ENCODE data around the gene SALL4.
"Not testable (repeated sequence)": the region's sequence is repeated elsewhere in the genome, so short reads cannot be mapped to it uniquely, and the experiment has no call there.

SALL4 gene

DNA sequence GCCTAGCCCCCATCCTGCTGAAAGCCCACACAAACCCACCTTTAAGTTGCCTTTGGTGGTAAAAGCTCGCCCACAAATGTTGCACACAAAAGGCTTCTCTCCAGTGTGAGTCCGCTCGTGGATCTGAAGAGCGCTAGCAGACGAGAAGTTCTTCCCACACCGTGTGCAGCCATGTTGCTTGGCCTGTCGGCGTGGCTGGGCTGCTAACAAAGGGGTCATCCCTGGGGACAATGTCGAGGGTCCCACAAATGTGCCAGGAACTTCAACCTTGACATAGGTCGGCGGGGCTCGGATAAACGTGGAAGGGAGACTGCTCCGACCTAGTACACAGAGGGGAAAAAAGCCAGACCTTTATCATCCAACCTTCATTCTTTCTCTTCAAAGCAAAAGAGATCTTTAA lies 13.5 kb downstream of the SALL4 start:
- no CpG with 5 or more reads among the region's 14 CpGs for WGBS (ENCODE audit: extremely low coverage, insufficient coverage, insufficient read length)
- Histone ChIP-seq H3K14ac (ENCODE audit: low read length) (no peak overlapping the region), H3K4me3 (ENCODE audit: low read depth, low read length) (no peak overlapping the region), H3K23ac (ENCODE audit: low read length) (no peak overlapping the region), H2AK5ac (ENCODE audit: low read length) (no peak overlapping the region), H2BK120ac (ENCODE audit: insufficient read depth, low read length, poor library complexity) (no peak overlapping the region), H3K4ac (ENCODE audit: low read depth, low read length) (no peak overlapping the region), H4K12ac (ENCODE audit: low read depth, low read length) (no peak overlapping the region), H3K27me3 (ENCODE audit: insufficient read depth, low read length) (no peaks in the 10 kb centered on the region), H3K9me3 (ENCODE audit: insufficient read depth, low read depth, low read length) (peaks cover 1% of the 10 kb centered on the region), H4K91ac (ENCODE audit: low read depth, low read length) (no peak overlapping the region), H3K79me1 (ENCODE audit: low read length) (no peaks in the 10 kb centered on the region), H3K18ac (ENCODE audit: low read length) (no peak overlapping the region), H3K27ac (ENCODE audit: low read depth, low read length) (no peak overlapping the region), H3K4me2 (ENCODE audit: low read length) (no peak overlapping the region), H2BK12ac (ENCODE audit: low read length) (no peak overlapping the region), H2AFZ (ENCODE audit: insufficient read depth, low read length, poor library complexity) (no peak overlapping the region), H3K9ac (ENCODE audit: low read length) (no peak overlapping the region), H3K4me1 (ENCODE audit: control insufficient read depth in 1 of 2, insufficient read depth in 2 of 2, low read length in 2 of 2) (no peaks in the 10 kb centered on the region), H2BK5ac (ENCODE audit: low read depth, low read length, poor library complexity) (no peak overlapping the region), H4K8ac (ENCODE audit: low read depth, low read length) (no peak overlapping the region), H3K79me2 (ENCODE audit: control insufficient read depth, insufficient read depth, low read length, poor library complexity) (peaks cover 3% of the 10 kb centered on the region), H3K36me3 (ENCODE audit: control insufficient read depth in 1 of 2, insufficient read depth in 2 of 2, low read length in 2 of 2) (peaks cover 66 to 74% of the 10 kb centered on the region in 2 experiments)
- DNase-seq, result no peak

DNA sequence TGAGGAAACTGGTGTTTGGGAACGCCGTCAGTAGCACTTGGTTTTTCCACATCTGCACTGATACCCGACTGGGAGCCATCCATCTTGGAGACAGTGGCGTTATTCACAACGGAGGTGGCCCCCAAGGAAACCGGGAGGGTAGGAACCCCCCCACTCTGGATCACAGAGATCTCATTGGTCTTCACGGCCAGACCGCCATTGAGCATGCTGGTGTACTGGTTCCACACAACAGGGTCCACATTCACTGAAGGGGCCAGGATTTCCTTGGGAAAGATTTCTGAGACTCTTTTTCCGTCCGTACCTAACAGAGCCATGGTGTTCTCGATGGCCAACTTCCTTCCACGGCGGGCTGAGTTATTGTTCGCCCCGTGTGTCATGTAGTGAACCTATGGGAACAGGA lies 18.0 kb downstream of the SALL4 start:
- H3K4ac ChIP-seq (ENCODE audit: low read depth, low read length), result no peak overlapping the region
- H3K79me1 ChIP-seq (ENCODE audit: low read length), result no peaks in the 10 kb centered on the region
- H3K4me3 ChIP-seq (ENCODE audit: low read depth, low read length), result no peak overlapping the region
- H3K79me2 ChIP-seq (ENCODE audit: control insufficient read depth, insufficient read depth, low read length, poor library complexity), result no peaks in the 10 kb centered on the region
- peaks cover 1% of the 10 kb centered on the region for H3K9me3 ChIP-seq (ENCODE audit: insufficient read depth, low read depth, low read length)
- no peak overlapping the region for H3K23ac ChIP-seq (ENCODE audit: low read length)
- no peak for DNase-seq
- H3K9ac ChIP-seq (ENCODE audit: low read length), result no peak overlapping the region
- H3K4me1 ChIP-seq (ENCODE audit: control insufficient read depth in 1 of 2, insufficient read depth in 2 of 2, low read length in 2 of 2), result no peaks in the 10 kb centered on the region
- no peak overlapping the region for H2BK120ac ChIP-seq (ENCODE audit: insufficient read depth, low read length, poor library complexity)
- no peak overlapping the region for H3K4me2 ChIP-seq (ENCODE audit: low read length)
- H2BK12ac ChIP-seq (ENCODE audit: low read length), result no peak overlapping the region
- no peak overlapping the region for H3K27ac ChIP-seq (ENCODE audit: low read depth, low read length)
- H3K36me3 ChIP-seq (ENCODE audit: control insufficient read depth in 1 of 2, insufficient read depth in 2 of 2, low read length in 2 of 2), result peaks cover 64 to 67% of the 10 kb centered on the region in 2 experiments
- no peaks in the 10 kb centered on the region for H3K27me3 ChIP-seq (ENCODE audit: insufficient read depth, low read length)
- H4K12ac ChIP-seq (ENCODE audit: low read depth, low read length), result no peak overlapping the region
- H4K91ac ChIP-seq (ENCODE audit: low read depth, low read length), result no peak overlapping the region
- H2AK5ac ChIP-seq (ENCODE audit: low read length), result no peak overlapping the region
- no peak overlapping the region for H2BK5ac ChIP-seq (ENCODE audit: low read depth, low read length, poor library complexity)
- H2AFZ ChIP-seq (ENCODE audit: insufficient read depth, low read length, poor library complexity), result no peak overlapping the region
- H3K14ac ChIP-seq (ENCODE audit: low read length), result no peak overlapping the region
- no peak overlapping the region for H4K8ac ChIP-seq (ENCODE audit: low read depth, low read length)
- H3K18ac ChIP-seq (ENCODE audit: low read length), result no peak overlapping the region
- WGBS (ENCODE audit: extremely low coverage, insufficient coverage, insufficient read length), result no CpG with 5 or more reads among the region's 15 CpGs

DNA sequence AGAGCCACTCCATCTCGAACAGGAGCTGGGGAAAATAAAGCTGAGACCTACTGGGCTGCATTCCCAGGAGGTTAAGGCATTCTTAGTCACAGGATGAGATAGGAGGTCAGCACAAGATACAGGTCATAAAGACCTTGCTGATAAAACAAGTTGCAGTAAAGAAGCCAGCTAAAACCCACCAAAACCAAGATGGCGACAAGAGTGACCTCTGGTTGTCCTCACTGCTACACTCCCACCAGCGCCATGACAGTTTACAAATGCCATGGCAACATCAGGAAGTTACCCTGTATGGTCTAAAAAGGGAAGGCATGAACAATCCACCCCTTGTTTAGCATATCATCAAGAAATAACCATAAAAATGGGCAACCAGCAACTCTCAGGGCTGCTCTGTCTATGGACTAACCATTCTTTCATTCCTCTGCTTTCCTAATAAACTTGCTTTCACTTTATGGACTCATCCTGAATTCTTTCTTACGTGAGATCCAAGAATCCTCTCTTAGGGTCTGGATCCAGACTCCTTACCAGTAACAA lies 24.0 kb downstream of the SALL4 start:
- not testable (repeated sequence) for H2AFZ ChIP-seq (ENCODE audit: insufficient read depth, low read length, poor library complexity); H3K9me3 ChIP-seq (ENCODE audit: insufficient read depth, low read depth, low read length); H3K14ac ChIP-seq (ENCODE audit: low read length)

DNA sequence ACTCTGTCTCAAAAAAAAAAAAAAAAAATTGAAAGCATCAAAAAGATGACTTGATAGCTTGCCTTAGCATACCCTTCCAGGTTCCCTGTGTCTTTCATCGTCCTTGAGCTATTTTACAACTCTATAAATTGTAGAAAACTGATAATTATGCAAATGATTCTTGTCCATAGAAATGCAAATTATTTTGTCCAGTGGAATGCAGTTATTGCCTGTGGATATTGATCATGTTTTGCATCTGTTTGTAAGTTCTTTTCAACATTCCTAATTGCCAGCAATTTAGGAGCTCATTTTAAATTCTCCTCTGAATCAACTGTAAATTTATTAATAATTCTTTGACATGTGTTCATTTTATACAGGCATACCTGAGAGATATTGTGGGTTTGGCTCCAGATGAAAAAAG lies 27.1 kb downstream of the SALL4 start:
- no peak overlapping the region for H2BK12ac ChIP-seq (ENCODE audit: low read length)
- no peak overlapping the region for H4K12ac ChIP-seq (ENCODE audit: low read depth, low read length)
- H3K14ac ChIP-seq (ENCODE audit: low read length), result no peak overlapping the region
- no peak overlapping the region for H4K8ac ChIP-seq (ENCODE audit: low read depth, low read length)
- no peaks in the 10 kb centered on the region for H3K4me1 ChIP-seq (ENCODE audit: control insufficient read depth in 1 of 2, insufficient read depth in 2 of 2, low read length in 2 of 2)
- no peak overlapping the region for H4K91ac ChIP-seq (ENCODE audit: low read depth, low read length)
- H3K4me3 ChIP-seq (ENCODE audit: low read depth, low read length), result no peak overlapping the region
- H3K79me2 ChIP-seq (ENCODE audit: control insufficient read depth, insufficient read depth, low read length, poor library complexity), result no peaks in the 10 kb centered on the region
- no peak overlapping the region for H2BK5ac ChIP-seq (ENCODE audit: low read depth, low read length, poor library complexity)
- H3K9ac ChIP-seq (ENCODE audit: low read length), result no peak overlapping the region
- no peak overlapping the region for H2AFZ ChIP-seq (ENCODE audit: insufficient read depth, low read length, poor library complexity)
- no peak overlapping the region for H3K4ac ChIP-seq (ENCODE audit: low read depth, low read length)
- H3K18ac ChIP-seq (ENCODE audit: low read length), result no peak overlapping the region
- H2BK120ac ChIP-seq (ENCODE audit: insufficient read depth, low read length, poor library complexity), result no peak overlapping the region
- no peak overlapping the region for H3K23ac ChIP-seq (ENCODE audit: low read length)
- no peak for DNase-seq
- peaks cover under 1% of the 10 kb centered on the region for H3K9me3 ChIP-seq (ENCODE audit: insufficient read depth, low read depth, low read length)
- no CpG with 5 or more reads among the region's 1 CpG for WGBS (ENCODE audit: extremely low coverage, insufficient coverage, insufficient read length)
- no peak overlapping the region for H3K27ac ChIP-seq (ENCODE audit: low read depth, low read length)
- peaks cover 4 to 6% of the 10 kb centered on the region in 2 experiments for H3K36me3 ChIP-seq (ENCODE audit: control insufficient read depth in 1 of 2, insufficient read depth in 2 of 2, low read length in 2 of 2)
- no peaks in the 10 kb centered on the region for H3K79me1 ChIP-seq (ENCODE audit: low read length)
- H3K4me2 ChIP-seq (ENCODE audit: low read length), result no peak overlapping the region
- H3K27me3 ChIP-seq (ENCODE audit: insufficient read depth, low read length), result no peaks in the 10 kb centered on the region
- no peak overlapping the region for H2AK5ac ChIP-seq (ENCODE audit: low read length)

More for the DNA sequence above, 24.0 kb downstream of the SALL4 start:
- WGBS (ENCODE audit: extremely low coverage, insufficient coverage, insufficient read length), result no CpG with 5 or more reads among the region's 4 CpGs
- H3K27ac ChIP-seq (ENCODE audit: low read depth, low read length); H3K18ac ChIP-seq (ENCODE audit: low read length); H3K27me3 ChIP-seq (ENCODE audit: insufficient read depth, low read length); H2BK120ac ChIP-seq (ENCODE audit: insufficient read depth, low read length, poor library complexity); H3K23ac ChIP-seq (ENCODE audit: low read length); H2BK12ac ChIP-seq (ENCODE audit: low read length); H3K79me1 ChIP-seq (ENCODE audit: low read length); H2BK5ac ChIP-seq (ENCODE audit: low read depth, low read length, poor library complexity); H4K12ac ChIP-seq (ENCODE audit: low read depth, low read length); H4K8ac ChIP-seq (ENCODE audit: low read depth, low read length); H4K91ac ChIP-seq (ENCODE audit: low read depth, low read length); H3K4me3 ChIP-seq (ENCODE audit: low read depth, low read length); H3K79me2 ChIP-seq (ENCODE audit: control insufficient read depth, insufficient read depth, low read length, poor library complexity); H3K9ac ChIP-seq (ENCODE audit: low read length); DNase-seq; H2AK5ac ChIP-seq (ENCODE audit: low read length); H3K4me2 ChIP-seq (ENCODE audit: low read length); H3K4me1 ChIP-seq (ENCODE audit: control insufficient read depth in 1 of 2, insufficient read depth in 2 of 2, low read length in 2 of 2); H3K4ac ChIP-seq (ENCODE audit: low read depth, low read length): not testable (repeated sequence)
- H3K36me3 ChIP-seq (ENCODE audit: control insufficient read depth in 1 of 2, insufficient read depth in 2 of 2, low read length in 2 of 2), result peaks cover 20 to 21% of the 10 kb centered on the region in 2 experiments

Measured in trophoblast cell (in vitro differentiated cells and primary cell).